NCI-H526 (cell line): ENCODE data around the gene OPCML.
A peak's percentile ranks its signal among the peaks of the same experiment; 100 is the strongest.

Experiments used
- DNase-seq, 2 experiments: peaks; one replicate each; lab custom pipeline; 2025; lab: John Stamatoyannopoulos, UW

The OPCML gene

GRCh38 chr11:133409799-133410198 lies 122.5 kb downstream of the OPCML start:
- DNase-seq: no peak

- no peak for DNase-seq
Observed at GRCh38 chr11:133408936-133409335, 123.4 kb downstream of the OPCML start.

DNA sequence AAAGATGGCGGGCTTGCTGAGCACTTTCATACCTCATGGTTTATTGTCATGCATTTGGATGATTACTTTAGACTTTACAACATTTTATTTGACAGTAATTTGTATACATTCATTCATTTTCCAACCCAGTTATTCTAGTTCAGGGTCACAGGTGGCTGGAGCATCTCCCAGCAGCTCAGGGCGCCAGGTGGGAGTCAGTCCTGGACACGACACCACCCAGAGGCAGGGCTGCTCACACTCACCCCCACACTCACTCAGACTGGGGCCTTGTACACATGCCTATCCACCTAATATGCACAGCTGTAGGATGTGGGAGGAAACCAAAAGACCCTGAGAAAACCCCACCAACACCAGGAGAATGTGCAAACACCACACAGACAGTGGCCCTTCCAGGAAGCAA lies 123.9 kb downstream of the OPCML start:
- DNase-seq: no peak

- DNase-seq: no peak
Observed at GRCh38 chr11:133406489-133406888, 125.8 kb downstream of the OPCML start.

DNA sequence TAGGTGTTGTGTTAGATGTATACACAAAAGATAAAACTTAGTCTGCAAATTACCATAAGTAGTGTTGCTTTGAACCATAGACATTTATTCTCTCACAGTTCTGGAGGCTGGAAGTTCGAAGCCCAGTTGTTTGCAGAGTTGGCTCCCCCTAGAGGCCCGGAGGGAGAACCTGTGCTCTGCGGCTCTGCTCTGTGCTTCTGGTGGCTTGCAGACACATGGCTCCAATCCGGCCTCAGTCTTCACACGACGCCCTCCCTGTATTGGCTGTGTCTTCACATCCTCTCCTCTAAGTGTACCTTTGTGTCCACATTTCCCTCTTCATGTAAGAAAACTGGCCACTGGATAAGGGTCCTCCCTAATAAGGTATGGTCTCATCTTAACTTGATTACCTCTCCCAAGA lies 128.4 kb downstream of the OPCML start:
- peak; percentile 38 to 68 for DNase-seq

- no peak for DNase-seq
Observed at GRCh38 chr11:133402551-133402950, 129.8 kb downstream of the OPCML start.

DNA sequence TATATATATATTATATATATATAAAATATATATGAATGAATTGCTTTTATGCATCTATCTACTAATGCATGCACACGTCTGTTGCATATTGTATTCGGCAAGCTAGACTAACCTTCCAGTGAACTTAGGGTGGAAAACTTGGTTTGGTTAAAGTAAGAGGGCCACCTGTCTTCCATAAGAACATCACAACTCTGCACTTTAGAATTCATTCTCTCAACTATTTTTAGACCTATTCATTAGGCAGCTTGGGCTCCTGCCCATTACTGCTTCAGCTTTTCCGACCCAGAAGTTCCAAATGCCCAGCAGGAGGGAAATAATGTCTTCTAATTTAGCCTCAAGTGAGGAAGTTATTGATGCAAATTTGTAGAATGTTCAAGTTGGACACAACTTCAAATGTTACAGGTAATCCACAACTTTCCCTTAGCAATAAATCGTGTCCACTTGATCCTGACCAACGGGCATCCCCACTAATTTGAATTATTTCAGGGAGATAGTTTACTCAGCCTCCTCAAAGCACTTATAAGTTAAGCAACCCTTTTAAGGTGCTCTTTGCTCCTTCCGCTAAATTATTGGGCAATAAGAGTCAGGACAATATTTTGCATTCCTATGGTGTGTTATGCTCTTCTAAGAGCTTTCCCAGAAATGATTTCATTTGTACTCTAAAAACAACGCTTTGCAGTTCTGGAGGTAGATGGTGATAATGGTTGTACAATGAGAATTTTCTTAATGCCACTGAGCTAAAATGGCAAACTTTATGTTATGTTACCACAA lies 132.3 kb downstream of the OPCML start:
- DNase-seq: no peak

GRCh38 chr11:133399294-133399693 lies 133.0 kb downstream of the OPCML start:
- no peak for DNase-seq

DNA sequence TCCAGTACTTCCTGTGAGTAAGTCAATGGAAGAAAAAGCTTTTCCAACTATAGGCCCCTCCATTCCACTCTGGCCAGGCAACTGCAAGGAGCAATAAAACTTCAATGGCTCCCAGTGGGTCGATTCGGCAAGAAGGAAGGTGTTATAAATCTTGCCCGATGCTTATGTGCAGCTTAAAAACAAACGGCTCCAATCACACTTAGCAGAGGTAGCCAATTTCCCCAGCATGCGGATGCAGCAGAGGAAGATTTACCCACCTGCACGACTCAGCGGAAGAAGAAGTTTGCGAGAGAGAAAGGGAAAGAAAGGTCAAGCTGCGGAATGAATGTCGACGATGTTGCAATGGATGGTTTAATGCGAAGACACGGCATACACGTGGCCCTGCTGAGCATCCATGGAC lies 141.5 kb downstream of the OPCML start:
- no peak for DNase-seq

DNA sequence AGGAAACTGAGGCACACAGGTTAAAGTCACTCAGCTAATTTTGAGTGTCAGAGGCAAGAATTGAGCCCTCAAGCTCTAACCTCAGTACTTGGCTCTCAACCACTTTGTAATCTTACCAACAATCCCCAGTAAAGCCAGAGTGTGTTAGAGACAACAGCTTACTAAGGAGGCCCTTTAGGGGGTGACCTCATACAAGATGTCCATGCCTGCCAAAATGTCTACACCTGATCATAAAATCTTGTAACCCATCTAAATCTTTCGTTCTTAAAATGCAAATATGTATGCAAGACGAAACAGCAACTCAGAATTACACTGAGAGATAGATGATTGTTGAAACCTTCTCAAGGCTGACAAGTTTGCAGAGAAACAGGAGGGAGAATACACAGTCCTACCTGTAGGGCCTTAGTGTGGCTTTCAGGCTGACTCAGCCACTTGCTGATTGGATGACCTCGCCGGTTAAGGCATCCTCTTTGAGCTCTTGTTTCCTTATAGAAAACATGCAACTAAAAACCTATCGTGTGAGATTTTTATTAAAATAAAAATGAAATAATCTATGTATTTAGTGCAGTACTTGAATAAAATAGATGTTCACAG lies 143.2 kb downstream of the OPCML start:
- DNase-seq: no peak

DNA sequence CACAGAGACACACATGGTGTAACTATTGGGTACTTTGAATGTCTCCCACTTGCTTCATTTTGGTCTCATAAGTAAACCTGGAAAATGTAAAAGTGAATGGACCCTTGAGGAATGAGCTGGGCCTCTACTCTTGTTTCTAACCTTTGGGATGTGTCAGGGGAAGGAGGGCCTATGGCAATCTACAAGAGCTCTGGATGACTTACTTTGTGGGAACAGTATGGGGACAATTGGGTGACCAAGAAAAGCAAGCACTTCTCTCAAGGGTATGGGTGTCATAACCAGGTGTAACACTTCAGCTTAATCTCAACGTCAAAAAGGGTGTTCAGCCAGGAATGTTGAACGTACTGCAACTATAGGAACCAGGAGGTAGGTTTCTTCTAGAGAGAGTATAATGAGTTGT lies 144.0 kb downstream of the OPCML start:
- no peak for DNase-seq

GRCh38 chr11:133386852-133387251 lies 145.4 kb downstream of the OPCML start:
- DNase-seq: no peak

GRCh38 chr11:133386262-133386661 lies 146.0 kb downstream of the OPCML start:
- DNase-seq: peak; percentile 58 to 76

DNA sequence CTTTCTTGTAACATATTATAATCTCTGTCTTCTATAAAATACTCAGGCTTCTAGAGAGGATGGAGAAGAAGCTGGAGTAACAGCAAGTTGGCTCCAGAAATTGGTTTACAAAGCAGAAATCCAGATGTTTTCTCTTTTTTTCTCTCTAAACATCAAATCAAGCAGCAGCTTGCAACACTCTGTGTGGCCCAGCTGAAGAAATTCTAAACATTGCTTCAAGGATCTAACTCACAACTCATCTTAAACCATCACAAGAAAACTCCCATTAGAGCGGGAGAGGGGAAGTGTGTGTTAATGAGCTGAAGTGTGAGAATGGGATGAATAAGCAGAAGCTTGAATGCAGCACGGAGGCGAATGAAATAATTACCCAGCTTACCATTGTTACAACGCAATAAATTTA lies 146.5 kb downstream of the OPCML start:
- DNase-seq: no peak

GRCh38 chr11:133384731-133385130 lies 147.6 kb downstream of the OPCML start:
- DNase-seq: no peak

DNA sequence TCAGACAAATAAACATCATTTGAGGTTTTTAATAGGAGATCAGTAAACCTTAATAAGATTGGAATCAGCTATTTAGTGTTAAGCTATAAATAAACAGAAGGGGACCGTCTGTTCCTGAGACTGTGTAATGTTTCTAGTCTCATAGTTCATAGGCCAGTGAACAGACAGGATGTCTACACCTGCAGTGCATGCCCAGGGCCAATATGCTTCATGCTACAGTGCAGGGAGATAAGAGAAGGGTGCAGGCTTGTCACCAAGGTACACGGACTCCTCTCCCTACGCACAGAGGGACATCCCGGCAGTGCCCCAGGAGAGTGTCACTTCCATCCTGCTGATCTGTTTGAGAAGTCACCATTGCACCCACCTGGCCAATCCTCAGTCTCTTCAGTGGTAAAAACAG lies 148.6 kb downstream of the OPCML start:
- DNase-seq: no peak

DNA sequence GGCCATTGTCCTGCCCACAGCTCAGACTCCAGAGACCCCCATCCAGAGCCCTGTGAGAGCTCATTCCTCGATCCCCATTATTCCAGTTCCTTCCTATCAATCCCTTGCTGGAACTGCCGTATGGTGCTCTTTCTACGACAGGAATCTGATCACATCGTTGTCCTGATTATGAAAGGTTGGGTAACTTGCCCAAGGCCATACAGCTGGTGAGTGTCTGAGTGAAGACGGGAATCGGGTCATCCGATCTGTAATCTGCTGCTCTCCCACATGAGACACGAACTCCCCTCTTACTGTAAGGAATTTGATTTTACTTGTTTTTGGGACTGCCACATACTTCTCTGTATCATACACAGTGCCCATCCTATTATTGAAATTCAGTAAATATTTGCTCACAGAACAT lies 149.1 kb downstream of the OPCML start:
- DNase-seq: no peak

DNA sequence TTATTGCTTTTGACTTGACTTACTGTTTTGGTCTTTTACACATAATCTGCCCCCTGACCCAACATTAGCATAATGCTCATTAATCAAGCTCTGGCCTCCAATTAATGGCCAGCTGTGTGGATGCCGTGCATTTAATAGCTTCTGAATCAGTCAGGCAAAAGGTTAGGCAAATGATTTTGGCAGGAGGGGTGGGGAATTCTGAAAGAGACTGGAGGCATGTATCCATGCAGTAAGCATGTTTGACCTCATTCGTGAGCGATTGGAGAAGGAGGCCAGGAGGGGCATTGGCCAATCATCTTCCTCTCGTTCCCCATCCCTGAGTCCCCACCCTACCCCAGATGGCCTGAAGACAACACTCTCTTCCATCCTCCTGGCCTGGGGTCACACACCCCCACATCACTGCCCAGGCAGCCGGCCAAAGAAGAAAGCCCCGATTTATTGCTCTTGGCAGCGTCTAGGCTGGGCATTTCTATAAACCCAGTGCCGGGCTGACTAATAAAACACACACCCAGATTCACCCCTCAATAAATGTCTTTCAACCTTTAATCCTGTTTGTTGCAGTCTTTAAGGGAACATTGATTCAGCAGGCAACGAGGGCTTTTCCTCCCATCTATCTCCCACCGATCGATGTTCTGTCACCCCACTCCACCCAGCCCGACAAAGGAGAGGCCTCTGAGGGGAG lies 150.0 kb downstream of the OPCML start:
- DNase-seq: peak; percentile 74 to 76

DNA sequence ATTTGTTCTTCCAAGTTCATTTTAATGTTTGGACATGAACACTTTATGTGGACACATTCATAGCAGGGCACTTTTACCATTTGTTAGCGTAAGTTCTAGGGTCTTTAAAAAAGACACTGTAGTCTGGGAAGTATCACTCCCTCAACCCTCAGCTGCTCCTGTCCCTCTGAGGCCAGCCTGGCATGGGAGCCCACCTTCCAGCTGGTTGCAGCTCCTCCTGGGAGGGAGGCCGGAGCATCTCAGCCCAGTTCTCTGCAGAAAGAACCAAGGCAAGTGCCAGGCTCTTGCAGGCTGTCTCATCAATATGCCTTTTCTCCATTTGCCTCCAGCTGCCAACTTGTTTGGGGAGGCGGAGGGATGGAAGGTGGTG lies 150.6 kb downstream of the OPCML start:
- no peak for DNase-seq

GRCh38 chr11:133366147-133366546 lies 166.2 kb downstream of the OPCML start:
- no peak for DNase-seq

GRCh38 chr11:133362916-133363315 lies 169.4 kb downstream of the OPCML start:
- no peak for DNase-seq

DNA sequence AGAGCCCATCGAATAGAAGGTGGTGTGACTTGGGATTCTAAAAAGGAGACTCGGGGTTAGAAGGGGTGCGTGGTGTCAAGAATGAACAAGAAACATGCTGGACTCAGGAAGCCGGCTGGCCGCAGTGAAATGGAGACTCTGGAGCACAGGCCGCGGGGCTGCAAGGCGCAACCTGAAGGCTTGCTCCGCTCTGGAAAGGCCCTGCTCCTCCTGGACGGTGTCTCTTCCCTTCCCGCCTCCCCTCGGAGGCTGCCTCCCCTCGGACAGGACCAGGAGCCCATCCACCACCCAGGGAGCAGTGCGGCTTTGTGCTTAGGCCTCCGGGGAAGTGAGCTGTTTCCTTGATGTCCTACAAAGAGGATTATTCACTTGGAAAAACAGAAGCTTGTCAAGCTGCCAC lies 170.1 kb downstream of the OPCML start:
- DNase-seq: no peak

- DNase-seq: no peak
Observed at GRCh38 chr11:133361689-133361994, 170.7 kb downstream of the OPCML start.
